K562 (cell line): ENCODE results near the gene PHYH. TPM values are rescaled to one million over a fixed set of nuclear protein-coding genes. Genes with fewer than 3 reads are reported as not detected.

Experiments used
- RNF219 ChIP-seq: fragments of 250-450 bp; sonication (Bioruptor Pico); IDR thresholded peaks from 2 replicates; pipeline ENCODE4 v1.5.0; 2022; ENCODE audit warnings: mild to moderate bottlenecking
- polyA plus RNA-seq, 8 experiments: library from polyadenylated mRNA; depleted of rRNA in 4 of 8; stranded (reverse) in 5 of 8; unstranded in 3 of 8; fragments of >200 nt; fragmentation: Nextera tagmentation in 2 of 8; fragmentation: Illumina TruSeq in 1 of 8; extraction: Ambion mirVana in 2 of 8; extraction: Trizol in 1 of 8; gene quantifications; 2 replicates each; pipeline versions ENCODE4 v1.2.1 to v1.2.3, GENCODE V29; 2011 to 2014; ENCODE audit warnings: inconsistent platforms in 1 of 8, missing spikeins in 1 of 8
- total RNA-seq, 7 experiments: library from RNA; depleted of rRNA in 6 of 7; stranded (reverse); fragments of >200 nt in 6 of 7; fragmentation: Illumina TruSeq in 2 of 7; extraction: Trizol in 2 of 7; gene quantifications; 2 replicates each; pipeline versions ENCODE4 v1.2.1 to v1.2.3, GENCODE V29; 2011 to 2021; ENCODE audit warnings: low replicate concordance in 1 of 7
- TF ChIP-seq, protein P1 (sequence below), 2 experiments: fragments of 450-650 bp in 1 of 2; sonication (generic) in 1 of 2; formaldehyde crosslinking in 1 of 2; IDR thresholded peaks; 2 replicates each; pipeline versions ENCODE4 v1.7.1 to v1.9.0; 2016 to 2022; ENCODE audit warnings: inconsistent platforms in 1 of 2, mild to moderate bottlenecking in 1 of 2, missing genetic modification reagents in 1 of 2

Gene PHYH
- total and polyA plus RNA-seq, 9 of the 15 experiments (the other 6 are each of a cell fraction or from before 2014, with no cell fraction given): 3.8 to 6.9 (median 5.7) TPM

DNA sequence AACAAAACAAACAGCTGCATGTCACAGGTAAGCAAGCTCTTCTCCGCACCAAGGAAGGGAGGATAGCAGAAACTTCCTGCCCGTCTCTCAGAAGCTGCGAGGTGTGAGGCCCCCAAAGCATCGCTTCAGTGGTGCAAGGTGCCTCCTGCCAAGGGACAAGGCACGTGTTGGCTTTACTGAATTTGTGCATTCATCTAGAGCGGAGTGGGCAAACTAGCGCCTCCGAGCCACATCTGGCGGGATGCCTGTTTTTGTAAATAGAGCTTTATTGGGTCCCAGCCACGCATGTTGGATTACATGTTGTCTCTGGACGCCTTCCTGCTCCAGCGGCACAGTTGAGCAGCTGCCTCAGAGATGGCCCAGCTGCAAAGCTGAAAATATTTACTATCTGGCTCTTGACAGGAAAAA lies 27.7 kb downstream of the PHYH start (continued):
- no peak for TF ChIP-seq RNF219 (CRISPR knock-in tag)
- TF ChIP-seq, protein P1, sequence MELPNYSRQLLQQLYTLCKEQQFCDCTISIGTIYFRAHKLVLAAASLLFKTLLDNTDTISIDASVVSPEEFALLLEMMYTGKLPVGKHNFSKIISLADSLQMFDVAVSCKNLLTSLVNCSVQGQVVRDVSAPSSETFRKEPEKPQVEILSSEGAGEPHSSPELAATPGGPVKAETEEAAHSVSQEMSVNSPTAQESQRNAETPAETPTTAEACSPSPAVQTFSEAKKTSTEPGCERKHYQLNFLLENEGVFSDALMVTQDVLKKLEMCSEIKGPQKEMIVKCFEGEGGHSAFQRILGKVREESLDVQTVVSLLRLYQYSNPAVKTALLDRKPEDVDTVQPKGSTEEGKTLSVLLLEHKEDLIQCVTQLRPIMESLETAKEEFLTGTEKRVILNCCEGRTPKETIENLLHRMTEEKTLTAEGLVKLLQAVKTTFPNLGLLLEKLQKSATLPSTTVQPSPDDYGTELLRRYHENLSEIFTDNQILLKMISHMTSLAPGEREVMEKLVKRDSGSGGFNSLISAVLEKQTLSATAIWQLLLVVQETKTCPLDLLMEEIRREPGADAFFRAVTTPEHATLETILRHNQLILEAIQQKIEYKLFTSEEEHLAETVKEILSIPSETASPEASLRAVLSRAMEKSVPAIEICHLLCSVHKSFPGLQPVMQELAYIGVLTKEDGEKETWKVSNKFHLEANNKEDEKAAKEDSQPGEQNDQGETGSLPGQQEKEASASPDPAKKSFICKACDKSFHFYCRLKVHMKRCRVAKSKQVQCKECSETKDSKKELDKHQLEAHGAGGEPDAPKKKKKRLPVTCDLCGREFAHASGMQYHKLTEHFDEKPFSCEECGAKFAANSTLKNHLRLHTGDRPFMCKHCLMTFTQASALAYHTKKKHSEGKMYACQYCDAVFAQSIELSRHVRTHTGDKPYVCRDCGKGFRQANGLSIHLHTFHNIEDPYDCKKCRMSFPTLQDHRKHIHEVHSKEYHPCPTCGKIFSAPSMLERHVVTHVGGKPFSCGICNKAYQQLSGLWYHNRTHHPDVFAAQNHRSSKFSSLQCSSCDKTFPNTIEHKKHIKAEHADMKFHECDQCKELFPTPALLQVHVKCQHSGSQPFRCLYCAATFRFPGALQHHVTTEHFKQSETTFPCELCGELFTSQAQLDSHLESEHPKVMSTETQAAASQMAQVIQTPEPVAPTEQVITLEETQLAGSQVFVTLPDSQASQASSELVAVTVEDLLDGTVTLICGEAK (IDR thresholded peaks at IDR 0.05): peak; percentile 58
- TF ChIP-seq, protein P1 (CRISPR knock-in tag; IDR thresholded peaks at IDR 0.05): no peak
